Measurements from ENCODE around the gene CDKAL1.

DNA sequence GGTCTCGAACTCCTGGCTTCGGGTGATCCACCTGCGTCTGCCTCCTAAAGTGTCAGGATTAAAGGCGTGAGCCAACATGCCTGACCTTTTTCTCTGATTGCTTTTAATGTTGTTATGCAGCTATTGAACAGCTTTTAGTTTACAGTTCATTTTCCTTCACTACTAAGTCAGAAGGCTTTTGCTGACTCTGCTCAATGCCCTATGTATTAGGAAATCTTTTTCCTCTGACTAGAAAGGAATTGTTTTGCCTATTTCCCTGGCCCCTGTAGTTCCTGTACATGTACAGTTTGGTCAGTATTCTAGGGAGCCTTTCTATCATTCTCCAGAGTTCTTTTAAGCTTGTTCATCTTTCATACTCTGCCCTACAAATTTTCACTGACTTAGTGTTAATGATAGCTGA lies 280.2 kb downstream of the CDKAL1 start:
- TF ChIP-seq POLR2AphosphoS5 (IDR thresholded peaks at IDR 0.05; ENCODE audit: low read depth, low read length): no peak
- no peak for TF ChIP-seq ATF7 (IDR thresholded peaks at IDR 0.05)
- no peak for TF ChIP-seq ATF7 (CRISPR knock-in tag; IDR thresholded peaks at IDR 0.05)
- no peak for TF ChIP-seq TARDBP (CRISPR knock-in tag; IDR thresholded peaks at IDR 0.05)
- no peak for TF ChIP-seq SETDB1 (CRISPR knock-in tag; IDR thresholded peaks at IDR 0.05; ENCODE audit: borderline replicate concordance)
- TF ChIP-seq, protein P1, sequence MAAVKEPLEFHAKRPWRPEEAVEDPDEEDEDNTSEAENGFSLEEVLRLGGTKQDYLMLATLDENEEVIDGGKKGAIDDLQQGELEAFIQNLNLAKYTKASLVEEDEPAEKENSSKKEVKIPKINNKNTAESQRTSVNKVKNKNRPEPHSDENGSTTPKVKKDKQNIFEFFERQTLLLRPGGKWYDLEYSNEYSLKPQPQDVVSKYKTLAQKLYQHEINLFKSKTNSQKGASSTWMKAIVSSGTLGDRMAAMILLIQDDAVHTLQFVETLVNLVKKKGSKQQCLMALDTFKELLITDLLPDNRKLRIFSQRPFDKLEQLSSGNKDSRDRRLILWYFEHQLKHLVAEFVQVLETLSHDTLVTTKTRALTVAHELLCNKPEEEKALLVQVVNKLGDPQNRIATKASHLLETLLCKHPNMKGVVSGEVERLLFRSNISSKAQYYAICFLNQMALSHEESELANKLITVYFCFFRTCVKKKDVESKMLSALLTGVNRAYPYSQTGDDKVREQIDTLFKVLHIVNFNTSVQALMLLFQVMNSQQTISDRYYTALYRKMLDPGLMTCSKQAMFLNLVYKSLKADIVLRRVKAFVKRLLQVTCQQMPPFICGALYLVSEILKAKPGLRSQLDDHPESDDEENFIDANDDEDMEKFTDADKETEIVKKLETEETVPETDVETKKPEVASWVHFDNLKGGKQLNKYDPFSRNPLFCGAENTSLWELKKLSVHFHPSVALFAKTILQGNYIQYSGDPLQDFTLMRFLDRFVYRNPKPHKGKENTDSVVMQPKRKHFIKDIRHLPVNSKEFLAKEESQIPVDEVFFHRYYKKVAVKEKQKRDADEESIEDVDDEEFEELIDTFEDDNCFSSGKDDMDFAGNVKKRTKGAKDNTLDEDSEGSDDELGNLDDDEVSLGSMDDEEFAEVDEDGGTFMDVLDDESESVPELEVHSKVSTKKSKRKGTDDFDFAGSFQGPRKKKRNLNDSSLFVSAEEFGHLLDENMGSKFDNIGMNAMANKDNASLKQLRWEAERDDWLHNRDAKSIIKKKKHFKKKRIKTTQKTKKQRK (IDR thresholded peaks at IDR 0.05; ENCODE audit: low read length): no peak
- TF ChIP-seq EZH2 (conservative IDR thresholded peaks at IDR 0.05; ENCODE audit: low read depth, low read length): no peak
- TF ChIP-seq ZBTB42 (CRISPR knock-in tag; IDR thresholded peaks at IDR 0.05): no peak
- no peak for TF ChIP-seq ZNF724P (CRISPR knock-in tag; IDR thresholded peaks at IDR 0.05; ENCODE audit: borderline replicate concordance)
